K562 (cell line): ENCODE measurements around the gene USP22. TPM values are rescaled to one million over a fixed set of nuclear protein-coding genes. Genes with fewer than 3 reads are reported as not detected.

Experiments
- ATAC-seq: fragments of 200-7000 bp; cut with Tn5 transposase; 3 replicates; pipeline ENCODE4 v1.9.1; 2020; ENCODE audit warnings: moderate library complexity
- BruUV-seq: library from RNA; stranded (reverse); fragments of 400-500 nt; replicated peaks from 2 replicates; lab custom pipeline; 2021; lab: Mats Ljungman, UMichigan
- CTCF ChIA-PET: fragments of 300-600 bp; formaldehyde crosslinking; extraction: SDS; loops from one replicate; lab custom pipeline; 2021; ENCODE audit warnings: low intra/inter-chr PET ratio; lab: Yijun Ruan, JAX
- POLR2A ChIA-PET: fragments of 300-600, 350-650 bp; sonication (Branson Sonifier 250); formaldehyde crosslinking; extraction: SDS; loops from one replicate; lab custom pipeline; 2021; ENCODE audit warnings: antibody characterized with exemption, inconsistent platforms; lab: Yijun Ruan, JAX
- DNase-seq, 4 experiments: peaks; one replicate each; pipeline versions ENCODE4 v3.0.0 to v3.0.0-alpha.2; 2011 to 2018; ENCODE audit warnings: low spot score in 3 of 4, mixed read lengths in 3 of 4; ENCODE audit errors: extremely low read depth in 1 of 4
- FAIRE-seq: peaks from 2 replicates; lab custom pipeline; 2011; peaks lifted over from hg19 to GRCh38; lab: Jason Lieb, UNC
- H2AFZ ChIP-seq: 2 replicates; pipeline ENCODE4 v1.6.0; 2011; ENCODE audit warnings: low read depth, low read length, control low read depth, inconsistent platforms
- H3K27ac ChIP-seq: fragments of 200-600 bp; 3 replicates; pipeline ENCODE4 v1.8.0; 2011; ENCODE audit warnings: low read depth, mild to moderate bottlenecking, control low read depth, inconsistent platforms, low read length, moderate library complexity, mixed read lengths; ENCODE audit errors: extremely low read depth
- H3K27me3 ChIP-seq, 2 experiments: fragments of 300-600 bp in 1 of 2; 2 replicates in 1 of 2; 3 replicates in 1 of 2; pipeline versions ENCODE4 v1.6.0 to v1.8.0; 2011; ENCODE audit warnings: inconsistent platforms in 2 of 2, low read length in 2 of 2, mild to moderate bottlenecking in 1 of 2, mixed read lengths in 1 of 2, moderate library complexity in 1 of 2; ENCODE audit not compliant: control insufficient read depth in 2 of 2, insufficient read depth in 2 of 2
- H3K36me3 ChIP-seq: fragments of 300-600 bp; 3 replicates; pipeline ENCODE4 v1.8.0; 2011; ENCODE audit warnings: mild to moderate bottlenecking, low read length, inconsistent platforms; ENCODE audit not compliant: control insufficient read depth, insufficient read depth
- H3K4me1 ChIP-seq, 2 experiments: fragments of 200-600 bp in 1 of 2; replicated peaks in 1 of 2; 2 replicates in 1 of 2; 3 replicates in 1 of 2; pipeline versions ENCODE4 v1.5.1 to v1.8.0; 2011; ENCODE audit warnings: inconsistent platforms in 2 of 2, low read length in 2 of 2, mild to moderate bottlenecking in 1 of 2, mixed read lengths in 1 of 2, moderate library complexity in 1 of 2; ENCODE audit not compliant: control insufficient read depth in 2 of 2, insufficient read depth in 2 of 2
- H3K4me2 ChIP-seq: 2 replicates; pipeline ENCODE4 v1.6.1; 2011; ENCODE audit warnings: low read length, control low read depth, inconsistent platforms, mixed read lengths; ENCODE audit not compliant: insufficient read depth
- H3K4me3 ChIP-seq: fragments of 200-600 bp; sonication (generic), shearing (Covaris generic); 2 replicates; pipeline ENCODE4 v1.5.1; 2016; ENCODE audit warnings: control low read depth, inconsistent platforms
- H3K79me2 ChIP-seq: fragments of 200-600 bp; 3 replicates; pipeline ENCODE4 v1.8.0; 2011; ENCODE audit warnings: low read length, inconsistent platforms; ENCODE audit not compliant: control insufficient read depth, insufficient read depth
- H3K9ac ChIP-seq, 2 experiments: 2 replicates each; pipeline versions ENCODE4 v1.6.0 to v1.6.1; 2011; ENCODE audit warnings: low read depth in 2 of 2, low read length in 2 of 2, control low read depth in 1 of 2, inconsistent platforms in 1 of 2, mild to moderate bottlenecking in 1 of 2, mixed read lengths in 1 of 2; ENCODE audit not compliant: insufficient read depth in 1 of 2
- H3K9me1 ChIP-seq: one replicate; pipeline ENCODE4 v1.6.0; 2011; ENCODE audit warnings: inconsistent platforms, mild to moderate bottlenecking, low read length, moderate library complexity; ENCODE audit not compliant: control insufficient read depth, insufficient read depth
- H3K9me3 ChIP-seq: replicated peaks from 2 replicates; pipeline ENCODE4 v1.5.1; 2011; ENCODE audit warnings: low read depth, low read length, inconsistent platforms; ENCODE audit not compliant: control insufficient read depth, insufficient read depth
- H4K20me1 ChIP-seq: replicated peaks from 2 replicates; pipeline ENCODE4 v1.6.1; 2011; ENCODE audit warnings: low read length, inconsistent platforms, mixed read lengths; ENCODE audit not compliant: control insufficient read depth, insufficient read depth
- AFF1 ChIP-seq, 2 experiments: fragments of 450-650 bp; IDR thresholded peaks; 2 replicates each; pipeline ENCODE4 v1.6.1; 2018; ENCODE audit warnings: mild to moderate bottlenecking in 2 of 2, low read depth in 1 of 2; ENCODE audit not compliant: partially characterized antibody in 2 of 2
- BCLAF1 ChIP-seq, 2 experiments: fragments of 450-650 bp in 1 of 2; IDR thresholded peaks; 2 replicates each; pipeline ENCODE4 v1.6.1; 2011 to 2017; ENCODE audit warnings: low read depth in 2 of 2, antibody characterized with exemption in 1 of 2, borderline replicate concordance in 1 of 2, low read length in 1 of 2, mild to moderate bottlenecking in 1 of 2, mixed read lengths in 1 of 2; ENCODE audit not compliant: control insufficient read depth in 1 of 2
- FOXP4 ChIP-seq: sonication (generic); formaldehyde crosslinking; IDR thresholded peaks from 2 replicates; pipeline ENCODE4 v1.8.0; 2022; ENCODE audit warnings: mild to moderate bottlenecking, missing genetic modification reagents, borderline replicate concordance
- LCOR ChIP-seq: sonication (generic); formaldehyde crosslinking; IDR thresholded peaks from 2 replicates; pipeline ENCODE4 v1.8.0; 2022; ENCODE audit warnings: mild to moderate bottlenecking, missing genetic modification reagents
- MTA1 ChIP-seq: fragments of 450-650 bp; IDR thresholded peaks from 2 replicates; pipeline ENCODE4 v1.6.1; 2017; ENCODE audit warnings: borderline replicate concordance
- PRMT5 ChIP-seq: sonication (generic); formaldehyde crosslinking; IDR thresholded peaks from 2 replicates; pipeline ENCODE4 v1.5.0; 2020; ENCODE audit warnings: missing genetic modification reagents
- RBFOX2 ChIP-seq: fragments of 200-400 bp; formaldehyde crosslinking; IDR thresholded peaks from 2 replicates; pipeline ENCODE4 v1.6.1; 2017; ENCODE audit warnings: low read depth, mild to moderate bottlenecking, low read length, moderate library complexity
- ZNF197 ChIP-seq: fragments of 200-800 bp; sonication (Bioruptor generic); IDR thresholded peaks from 2 replicates; pipeline ENCODE4 v1.6.1; 2016; ENCODE audit warnings: low read depth, missing genetic modification characterization, missing compliant biosample characterization
- ZNF282 ChIP-seq: sonication (generic); formaldehyde crosslinking; IDR thresholded peaks from 2 replicates; pipeline ENCODE4 v1.8.1; 2023; ENCODE audit warnings: missing genetic modification reagents
- WGBS: fragments of 100-300 bp; shearing (Covaris generic); methylation state at CpG from one replicate; pipeline ENCODE4 v1.1.6; 2016; ENCODE audit warnings: low coverage, mixed read lengths; ENCODE audit not compliant: insufficient coverage; ENCODE audit errors: missing lambda C conversion rate; 5-methylcytosine and 5-hydroxymethylcytosine counted together
- in situ Hi-C: fragments of 300-500 bp; cut with MboI; formaldehyde crosslinking; loops from 4 replicates; pipeline ENCODE4 v1.15.0; 2018; ENCODE audit warnings: inconsistent platforms, mixed read lengths
- intact Hi-C: fragments of 100-400 bp; cut with micrococcal nuclease; formaldehyde crosslinking; loops from 2 replicates; pipeline ENCODE4 v1.14.2; 2022
- polyA plus RNA-seq, 8 experiments: library from polyadenylated mRNA; depleted of rRNA in 4 of 8; stranded (reverse) in 5 of 8; unstranded in 3 of 8; fragments of >200 nt; fragmentation: Nextera tagmentation in 2 of 8; fragmentation: Illumina TruSeq in 1 of 8; extraction: Ambion mirVana in 2 of 8; extraction: Trizol in 1 of 8; gene quantifications; 2 replicates each; pipeline versions ENCODE4 v1.2.1 to v1.2.3, GENCODE V29; 2011 to 2014; ENCODE audit warnings: inconsistent platforms in 1 of 8, missing spikeins in 1 of 8
- total RNA-seq, 7 experiments: library from RNA; depleted of rRNA in 6 of 7; stranded (reverse); fragments of >200 nt in 6 of 7; fragmentation: Illumina TruSeq in 2 of 7; extraction: Trizol in 2 of 7; gene quantifications; 2 replicates each; pipeline versions ENCODE4 v1.2.1 to v1.2.3, GENCODE V29; 2011 to 2021; ENCODE audit warnings: low replicate concordance in 1 of 7

The USP22 gene
- total and polyA plus RNA-seq, 9 of the 15 experiments (the other 6 are each of a cell fraction or from before 2014, with no cell fraction given), result 6.5 to 113 (median 58.9) TPM

- no peak overlapping the region for H2AFZ ChIP-seq
- ChIA-PET POLR2A (no interaction called here), CTCF (no interaction called here)
- in situ Hi-C loops, result no loop called here
- peaks cover 36% of the 10 kb centered on the region for H3K79me2 ChIP-seq
- DNase-seq, result no peak
- FAIRE-seq, result no peak
- no peaks in the 10 kb centered on the region for H3K27me3 ChIP-seq
- no peaks in the 10 kb centered on the region for H3K4me1 ChIP-seq
- no peaks in the 10 kb centered on the region for H3K9me3 ChIP-seq
- no TSS peak for BruUV-seq
- no peak for ATAC-seq
- WGBS, result 94% methylated on average over 4 of the region's 15 CpGs
- no peak overlapping the region for H3K4me3 ChIP-seq
- H3K27ac ChIP-seq, result no peak overlapping the region
- peaks cover 8% of the 10 kb centered on the region; the same call in 1 of the 2 replicates for H4K20me1 ChIP-seq
- H3K4me2 ChIP-seq, result no peak overlapping the region
- intact Hi-C loops, result no loop called here
- peaks cover 98% of the 10 kb centered on the region for H3K36me3 ChIP-seq
- no peak overlapping the region for H3K9ac ChIP-seq
- H3K9me1 ChIP-seq, result no peaks in the 10 kb centered on the region
- no peak for TF ChIP-seq AFF1 (IDR thresholded peaks at IDR 0.05; ENCODE audit: low read depth in 1 of 2, partially characterized antibody in 2 of 2)
- TF ChIP-seq FOXP4 (CRISPR knock-in tag), result no peak
- TF ChIP-seq ZNF282 (CRISPR knock-in tag), result no peak
- TF ChIP-seq MTA1, result no peak
- TF ChIP-seq BCLAF1 (IDR thresholded peaks at IDR 0.05; ENCODE audit: borderline replicate concordance in 1 of 2, control insufficient read depth in 1 of 2, low read depth in 2 of 2, low read length in 1 of 2), result no peak
- TF ChIP-seq LCOR (CRISPR knock-in tag), result no peak
- TF ChIP-seq ZNF197, result no peak
- TF ChIP-seq PRMT5 (CRISPR knock-in tag), result no peak
- TF ChIP-seq RBFOX2, result no peak
Measured at GRCh38 chr17:21015564-21015963, 27.2 kb downstream of the USP22 start.
